ENCODE results near the gene SLC1A3.

SLC1A3 gene

GRCh38 chr5:36712706-36713105 lies 106.3 kb downstream of the SLC1A3 start:
- H3K4me2 ChIP-seq (ENCODE audit: low read length) = no peak overlapping the region
- no peaks in the 10 kb centered on the region for H3K36me3 ChIP-seq (ENCODE audit: insufficient read depth, low read length)
- H3K9ac ChIP-seq (ENCODE audit: low read depth, low read length) = no peak overlapping the region
- no peaks in the 10 kb centered on the region for H3K4me1 ChIP-seq (ENCODE audit: control insufficient read depth, insufficient read depth, low read length)
- H3K9me3 ChIP-seq (replicated peaks; ENCODE audit: low read length) = no peaks in the 10 kb centered on the region
- peaks cover 32% of the 10 kb centered on the region for H3K27me3 ChIP-seq (ENCODE audit: control insufficient read depth, insufficient read depth, low read length)
- no peak overlapping the region for H3K4me3 ChIP-seq (ENCODE audit: low read length)

- H3K4me1 ChIP-seq (ENCODE audit: control insufficient read depth, insufficient read depth, low read length) = no peaks in the 10 kb centered on the region
- H3K27me3 ChIP-seq (ENCODE audit: control insufficient read depth, insufficient read depth, low read length) = peaks cover 40% of the 10 kb centered on the region
- no peaks in the 10 kb centered on the region for H3K9me3 ChIP-seq (replicated peaks; ENCODE audit: low read length)
- no peak overlapping the region for H3K4me2 ChIP-seq (ENCODE audit: low read length)
- H3K4me3 ChIP-seq (ENCODE audit: low read length) = no peak overlapping the region
- H3K9ac ChIP-seq (ENCODE audit: low read depth, low read length) = no peak overlapping the region
- no peaks in the 10 kb centered on the region for H3K36me3 ChIP-seq (ENCODE audit: insufficient read depth, low read length)
These were observed 107.1 kb downstream of the SLC1A3 start for GRCh38 chr5:36713541-36713940.

- H3K4me1 ChIP-seq (ENCODE audit: control insufficient read depth, insufficient read depth, low read length) = no peaks in the 10 kb centered on the region
- H3K27me3 ChIP-seq (ENCODE audit: control insufficient read depth, insufficient read depth, low read length) = peaks cover 49% of the 10 kb centered on the region
- no peaks in the 10 kb centered on the region for H3K36me3 ChIP-seq (ENCODE audit: insufficient read depth, low read length)
- no peaks in the 10 kb centered on the region for H3K9me3 ChIP-seq (replicated peaks; ENCODE audit: low read length)
- no peak overlapping the region for H3K9ac ChIP-seq (ENCODE audit: low read depth, low read length)
- H3K4me2 ChIP-seq (ENCODE audit: low read length) = no peak overlapping the region
- no peak overlapping the region for H3K4me3 ChIP-seq (ENCODE audit: low read length)
These were observed 110.8 kb downstream of the SLC1A3 start for GRCh38 chr5:36717131-36717695.

GRCh38 chr5:36719282-36719681 lies 112.9 kb downstream of the SLC1A3 start:
- Histone ChIP-seq H3K36me3 (ENCODE audit: insufficient read depth, low read length) (no peaks in the 10 kb centered on the region), H3K4me1 (ENCODE audit: control insufficient read depth, insufficient read depth, low read length) (no peaks in the 10 kb centered on the region), H3K4me2 (ENCODE audit: low read length) (no peak overlapping the region), H3K4me3 (ENCODE audit: low read length) (no peak overlapping the region), H3K9ac (ENCODE audit: low read depth, low read length) (no peak overlapping the region), H3K27me3 (ENCODE audit: control insufficient read depth, insufficient read depth, low read length) (peaks cover 47% of the 10 kb centered on the region), H3K9me3 (replicated peaks; ENCODE audit: low read length) (no peaks in the 10 kb centered on the region)

- Histone ChIP-seq H3K9me3 (replicated peaks; ENCODE audit: low read length) (no peaks in the 10 kb centered on the region), H3K36me3 (ENCODE audit: insufficient read depth, low read length) (no peaks in the 10 kb centered on the region), H3K4me2 (ENCODE audit: low read length) (no peak overlapping the region), H3K9ac (ENCODE audit: low read depth, low read length) (no peak overlapping the region), H3K4me3 (ENCODE audit: low read length) (no peak overlapping the region), H3K27me3 (ENCODE audit: control insufficient read depth, insufficient read depth, low read length) (peaks cover 47% of the 10 kb centered on the region), H3K4me1 (ENCODE audit: control insufficient read depth, insufficient read depth, low read length) (no peaks in the 10 kb centered on the region)
These were observed 114.3 kb downstream of the SLC1A3 start for GRCh38 chr5:36720688-36721087.

GRCh38 chr5:36721664-36722235 lies 115.3 kb downstream of the SLC1A3 start:
- Histone ChIP-seq H3K4me3 (ENCODE audit: low read length) (no peak overlapping the region), H3K36me3 (ENCODE audit: insufficient read depth, low read length) (no peaks in the 10 kb centered on the region), H3K9ac (ENCODE audit: low read depth, low read length) (no peak overlapping the region), H3K27me3 (ENCODE audit: control insufficient read depth, insufficient read depth, low read length) (peaks cover 47% of the 10 kb centered on the region), H3K4me2 (ENCODE audit: low read length) (no peak overlapping the region), H3K4me1 (ENCODE audit: control insufficient read depth, insufficient read depth, low read length) (no peaks in the 10 kb centered on the region), H3K9me3 (replicated peaks; ENCODE audit: low read length) (no peaks in the 10 kb centered on the region)

- Histone ChIP-seq H3K4me1 (ENCODE audit: control insufficient read depth, insufficient read depth, low read length) (no peaks in the 10 kb centered on the region), H3K36me3 (ENCODE audit: insufficient read depth, low read length) (no peaks in the 10 kb centered on the region), H3K4me2 (ENCODE audit: low read length) (no peak overlapping the region), H3K4me3 (ENCODE audit: low read length) (no peak overlapping the region), H3K9me3 (replicated peaks; ENCODE audit: low read length) (no peaks in the 10 kb centered on the region), H3K9ac (ENCODE audit: low read depth, low read length) (no peak overlapping the region), H3K27me3 (ENCODE audit: control insufficient read depth, insufficient read depth, low read length) (peaks cover 46% of the 10 kb centered on the region)
These were observed 116.5 kb downstream of the SLC1A3 start for GRCh38 chr5:36722900-36723299.

GRCh38 chr5:36723912-36724311 lies 117.5 kb downstream of the SLC1A3 start:
- Histone ChIP-seq H3K27me3 (ENCODE audit: control insufficient read depth, insufficient read depth, low read length) (peaks cover 43% of the 10 kb centered on the region), H3K9ac (ENCODE audit: low read depth, low read length) (no peak overlapping the region), H3K9me3 (replicated peaks; ENCODE audit: low read length) (no peaks in the 10 kb centered on the region), H3K4me2 (ENCODE audit: low read length) (no peak overlapping the region), H3K4me1 (ENCODE audit: control insufficient read depth, insufficient read depth, low read length) (no peaks in the 10 kb centered on the region), H3K4me3 (ENCODE audit: low read length) (no peak overlapping the region), H3K36me3 (ENCODE audit: insufficient read depth, low read length) (no peaks in the 10 kb centered on the region)

GRCh38 chr5:36724467-36725332 lies 118.3 kb downstream of the SLC1A3 start:
- Histone ChIP-seq H3K9me3 (replicated peaks; ENCODE audit: low read length) (no peaks in the 10 kb centered on the region), H3K36me3 (ENCODE audit: insufficient read depth, low read length) (no peaks in the 10 kb centered on the region), H3K9ac (ENCODE audit: low read depth, low read length) (no peak overlapping the region), H3K4me1 (ENCODE audit: control insufficient read depth, insufficient read depth, low read length) (no peaks in the 10 kb centered on the region), H3K4me2 (ENCODE audit: low read length) (no peak overlapping the region), H3K4me3 (ENCODE audit: low read length) (no peak overlapping the region), H3K27me3 (ENCODE audit: control insufficient read depth, insufficient read depth, low read length) (peaks cover 35% of the 10 kb centered on the region)

- H3K4me3 ChIP-seq (ENCODE audit: low read length) = no peak overlapping the region
- no peaks in the 10 kb centered on the region for H3K9me3 ChIP-seq (replicated peaks; ENCODE audit: low read length)
- H3K4me1 ChIP-seq (ENCODE audit: control insufficient read depth, insufficient read depth, low read length) = no peaks in the 10 kb centered on the region
- no peak overlapping the region for H3K9ac ChIP-seq (ENCODE audit: low read depth, low read length)
- H3K27me3 ChIP-seq (ENCODE audit: control insufficient read depth, insufficient read depth, low read length) = peaks cover 27% of the 10 kb centered on the region
- no peaks in the 10 kb centered on the region for H3K36me3 ChIP-seq (ENCODE audit: insufficient read depth, low read length)
- H3K4me2 ChIP-seq (ENCODE audit: low read length) = no peak overlapping the region
These were observed 119.9 kb downstream of the SLC1A3 start for GRCh38 chr5:36726317-36726716.

- Histone ChIP-seq H3K4me1 (ENCODE audit: control insufficient read depth, insufficient read depth, low read length) (no peaks in the 10 kb centered on the region), H3K36me3 (ENCODE audit: insufficient read depth, low read length) (no peaks in the 10 kb centered on the region), H3K4me2 (ENCODE audit: low read length) (no peak overlapping the region), H3K9ac (ENCODE audit: low read depth, low read length) (no peak overlapping the region), H3K27me3 (ENCODE audit: control insufficient read depth, insufficient read depth, low read length) (peaks cover 27% of the 10 kb centered on the region), H3K4me3 (ENCODE audit: low read length) (no peak overlapping the region), H3K9me3 (replicated peaks; ENCODE audit: low read length) (no peaks in the 10 kb centered on the region)
These were observed 120.4 kb downstream of the SLC1A3 start for GRCh38 chr5:36726767-36727166.
